Heart right ventricle (tissue), 16 donors: ENCODE data around the gene CYP39A1. TPM values are rescaled to one million over a fixed set of nuclear protein-coding genes. Genes with fewer than 3 reads are reported as not detected.
A peak's percentile ranks its signal among the peaks of the same experiment; 100 is the strongest.

Experiments
- ATAC-seq, 8 donors: fragments of 200-7000 bp; cut with Tn5 transposase; one replicate each; pipeline ENCODE4 v1.9.1; 2020; ENCODE audit warnings: mild to moderate bottlenecking in 8 of 8, moderate library complexity in 8 of 8, moderate number of reproducible peaks in 1 of 8
- DNase-seq, 2 donors: peaks; one replicate each; pipeline ENCODE4 v3.0.0-alpha.2; 2020
- H3K27ac ChIP-seq, 10 donors: fragments of 200-600 bp; sonication (generic) in 2 of 10; one replicate each; pipeline versions ENCODE4 v1.5.0 to v1.8.0; 2020 to 2022; ENCODE audit warnings: mild to moderate bottlenecking in 3 of 10
- H3K27me3 ChIP-seq, 7 donors: fragments of 200-600 bp; one replicate each; pipeline ENCODE4 v1.8.0; 2021 to 2022; ENCODE audit warnings: mild to moderate bottlenecking in 2 of 7
- H3K36me3 ChIP-seq, 9 donors: fragments of 200-600 bp; sonication (generic) in 1 of 9; one replicate each; pipeline versions ENCODE4 v1.5.0 to v1.8.0; 2020 to 2022; ENCODE audit warnings: mild to moderate bottlenecking in 2 of 9
- H3K4me1 ChIP-seq, 9 donors: fragments of 200-600 bp; sonication (generic) in 1 of 9; one replicate each; pipeline versions ENCODE4 v1.5.0 to v1.8.0; 2020 to 2022; ENCODE audit warnings: mild to moderate bottlenecking in 4 of 9
- H3K4me3 ChIP-seq, 10 donors: fragments of 200-600 bp; sonication (generic) in 2 of 10; one replicate each; pipeline versions ENCODE4 v1.5.0 to v1.8.0; 2020 to 2022; ENCODE audit warnings: mild to moderate bottlenecking in 7 of 10, moderate library complexity in 2 of 10
- H3K9me3 ChIP-seq, 11 donors: fragments of 200-600 bp in 10 of 11; sonication (generic) in 2 of 11; one replicate each; pipeline versions ENCODE4 v1.5.0 to v1.8.0; 2013 to 2022; ENCODE audit warnings: mild to moderate bottlenecking in 2 of 11, control low read depth in 1 of 11, moderate library complexity in 1 of 11
- WGBS, 2 donors: extraction: QIAGEN DNeasy Blood & Tissue Kit; methylation state at CpG; one replicate each; pipeline ENCODE4 v1.1.7; 2013; ENCODE audit warnings: inconsistent platforms in 1 of 2; 5-methylcytosine and 5-hydroxymethylcytosine counted together
- intact Hi-C, 10 donors: fragments of 100-400 bp; cut with DNase I; formaldehyde crosslinking; loops; one replicate each; pipeline versions ENCODE4 v1.11.1 to v1.14.2; 2022
- long read RNA-seq, 3 donors: library from polyadenylated mRNA; unstranded; transcript quantifications; one replicate each; pipeline ENCODE4 v2.0.0, GENCODE V29; 2020 to 2021
- polyA plus RNA-seq, 2 donors: library from polyadenylated mRNA; stranded (reverse); fragments of 200-250 nt; gene quantifications; one replicate each; pipeline ENCODE4 v1.2.3, GENCODE V29; 2013
- total RNA-seq, 10 donors: library from RNA; stranded (reverse); fragmentation: NEBNext Ultra II Directional in 3 of 10; extraction: Animal tissue kit (Norgen Biotek cat#: 25700) in 3 of 10; gene quantifications; one replicate each; pipeline versions ENCODE4 v1.2.1 to v1.2.4, GENCODE V29; 2021 to 2023
- TF ChIP-seq, protein P1 (sequence below), 9 donors: fragments of 200-600 bp; sonication (generic) in 2 of 9; IDR thresholded peaks; one replicate each; pipeline versions ENCODE4 v1.5.0 to v1.8.0; 2021 to 2022; ENCODE audit warnings: antibody characterized with exemption in 9 of 9, mild to moderate bottlenecking in 5 of 9, moderate library complexity in 1 of 9
- donor health status: Arrhythmogenic right ventricular cardiomyopathy.
- donor health status: ischemic (EF 13 %, LVEDD 7.1; RV severe dilation, severe dysfunction).
- donor health status: healthy with polysubstance abuse.
- donor health status: DM: no; HTN: yes; CAD: no.
- donor health status: DM: no; HTN: no; CAD: no.
- donor health status: ischemic (EF 25% LVEDD 6.9; RV normal size, moderate dysfunction).
- donor health status: ischemic (EF 25% LVEDD 5.7; RV mildly dilated, moderate dysfunction).
- donor health status: healthy.
- donor health status: DM: yes; HTN: yes; CAD: no.
- donor health status: Ischemic cardiomyopathy.
- donor health status: ischemic (EF 35%, LVEDD 5.7; RV mildly dilated, moderate dysfunction).
- donor health status: nonischemic (EF 11% LVEDD 7.7; RV severe dilation, severe dysfunction).
- donor health status: DM: yes; HTN: yes; CAD: no.
- donor health status: PGD.
- donor health status: ischemic (EF 29% LVEDD 5.4; RV normal size, mild dysfunction).
- donor health status: nonischemic (EF 23%, LVEDD 6.1; RV moderate dilation, normal function).

The CYP39A1 gene, protein sequence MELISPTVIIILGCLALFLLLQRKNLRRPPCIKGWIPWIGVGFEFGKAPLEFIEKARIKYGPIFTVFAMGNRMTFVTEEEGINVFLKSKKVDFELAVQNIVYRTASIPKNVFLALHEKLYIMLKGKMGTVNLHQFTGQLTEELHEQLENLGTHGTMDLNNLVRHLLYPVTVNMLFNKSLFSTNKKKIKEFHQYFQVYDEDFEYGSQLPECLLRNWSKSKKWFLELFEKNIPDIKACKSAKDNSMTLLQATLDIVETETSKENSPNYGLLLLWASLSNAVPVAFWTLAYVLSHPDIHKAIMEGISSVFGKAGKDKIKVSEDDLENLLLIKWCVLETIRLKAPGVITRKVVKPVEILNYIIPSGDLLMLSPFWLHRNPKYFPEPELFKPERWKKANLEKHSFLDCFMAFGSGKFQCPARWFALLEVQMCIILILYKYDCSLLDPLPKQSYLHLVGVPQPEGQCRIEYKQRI
- total RNA-seq (1 to 10 TPM; 4.1 to 7.5 (median 4.7) TPM), polyA plus RNA-seq (1 to 10 TPM; 2.9 to 4.0 TPM)
- long read RNA-seq, donor 1, partial matches to known transcripts = 1 of 4 reads
- long read RNA-seq, donor 1, other reads (novel, unspliced or antisense) = 0 of 4 reads
- long read RNA-seq, donor 2, partial matches to known transcripts = 0 of 2 reads
- long read RNA-seq, donor 2, other reads (novel, unspliced or antisense) = 2 of 2 reads
- long read RNA-seq, donor 3, transcript CYP39A1-201 (12 exons, 2,176 nt) = major isoform, 5 of 7 reads
- long read RNA-seq, donor 3, partial matches to known transcripts = 0 of 7 reads
- long read RNA-seq, donor 3, other reads (novel, unspliced or antisense) = 2 of 7 reads

DNA sequence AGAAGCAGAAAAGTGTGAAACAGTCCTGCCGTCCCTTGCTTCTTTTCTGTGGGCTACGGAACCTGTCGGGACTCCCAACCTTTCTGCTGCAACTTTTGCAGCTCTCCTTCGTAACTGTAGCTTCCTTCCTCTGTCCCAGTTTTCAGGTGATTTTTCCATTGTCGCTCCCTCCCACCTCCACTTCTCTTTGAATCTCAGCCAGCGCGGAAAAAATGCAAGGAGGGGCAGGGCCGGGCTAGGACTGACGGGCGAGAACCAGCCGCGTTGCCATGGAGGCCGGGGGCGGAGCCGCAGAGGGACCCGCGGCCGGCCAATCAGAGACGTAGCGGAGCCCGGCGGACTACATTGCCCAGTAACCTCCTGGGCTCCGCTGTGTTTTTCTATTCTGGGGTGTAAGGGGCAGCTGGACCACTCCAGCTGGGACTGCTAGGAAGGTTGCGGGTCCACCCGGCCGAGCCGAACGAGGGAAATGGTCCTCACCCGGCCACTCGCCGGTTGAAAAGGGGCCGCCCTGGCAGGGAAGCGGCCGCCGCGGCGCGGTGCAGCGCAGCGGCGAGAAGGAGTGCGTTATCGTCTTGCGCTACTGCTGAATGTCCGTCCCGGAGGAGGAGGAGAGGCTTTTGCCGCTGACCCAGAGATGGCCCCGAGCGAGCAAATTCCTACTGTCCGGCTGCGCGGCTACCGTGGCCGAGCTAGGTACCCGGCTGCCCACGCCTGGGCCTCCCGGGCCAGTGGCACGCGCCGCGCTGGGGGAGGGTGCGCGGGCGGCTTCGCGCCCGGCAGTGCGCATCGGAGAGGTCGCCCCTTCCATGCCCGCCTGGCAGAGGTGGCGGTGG, at the start of gene CYP39A1, which contains the start of gene SLC25A27:
CYP39A1 (minus strand) TSS at position 216 of the 836 bp plus-strand sequence. CDS start 236 bp downstream, outside the sequence.
SLC25A27 (plus strand) TSS at position 373 of the 836 bp plus-strand sequence; CDS start at position 591, 218 bp downstream.
- peak; percentile 99 to 100 (median 100) for ATAC-seq
- Histone ChIP-seq H3K4me3 (peak within 1 kb of the TSS; percentile 65 to 99 (median 88)), H3K27me3 (peaks cover 0 to 36% (median 0%) of the 10 kb centered on the region in 7 donors), H3K4me1 (peaks cover 0 to 24% (median 12%) of the 10 kb centered on the region in 9 donors), H3K27ac (peak within 1 kb of the TSS; percentile 78 to 94 (median 88)), H3K36me3 (peaks cover 0 to 19% (median 0%) of the 10 kb centered on the region in 9 donors), H3K9me3 (no peaks in the 10 kb centered on the region)
- TF ChIP-seq, protein P1, sequence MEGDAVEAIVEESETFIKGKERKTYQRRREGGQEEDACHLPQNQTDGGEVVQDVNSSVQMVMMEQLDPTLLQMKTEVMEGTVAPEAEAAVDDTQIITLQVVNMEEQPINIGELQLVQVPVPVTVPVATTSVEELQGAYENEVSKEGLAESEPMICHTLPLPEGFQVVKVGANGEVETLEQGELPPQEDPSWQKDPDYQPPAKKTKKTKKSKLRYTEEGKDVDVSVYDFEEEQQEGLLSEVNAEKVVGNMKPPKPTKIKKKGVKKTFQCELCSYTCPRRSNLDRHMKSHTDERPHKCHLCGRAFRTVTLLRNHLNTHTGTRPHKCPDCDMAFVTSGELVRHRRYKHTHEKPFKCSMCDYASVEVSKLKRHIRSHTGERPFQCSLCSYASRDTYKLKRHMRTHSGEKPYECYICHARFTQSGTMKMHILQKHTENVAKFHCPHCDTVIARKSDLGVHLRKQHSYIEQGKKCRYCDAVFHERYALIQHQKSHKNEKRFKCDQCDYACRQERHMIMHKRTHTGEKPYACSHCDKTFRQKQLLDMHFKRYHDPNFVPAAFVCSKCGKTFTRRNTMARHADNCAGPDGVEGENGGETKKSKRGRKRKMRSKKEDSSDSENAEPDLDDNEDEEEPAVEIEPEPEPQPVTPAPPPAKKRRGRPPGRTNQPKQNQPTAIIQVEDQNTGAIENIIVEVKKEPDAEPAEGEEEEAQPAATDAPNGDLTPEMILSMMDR (IDR thresholded peaks at IDR 0.05) = no peak
- DNase-seq = peak; percentile 92 to 94
- 0 to 1% methylated on average over 69 to 72 of the region's 72 CpGs for WGBS, 2 donors
- intact Hi-C loops = no loop called here

- TF ChIP-seq, protein P1 (IDR thresholded peaks at IDR 0.05) = no peak
- Histone ChIP-seq H3K36me3 (no peaks in the 10 kb centered on the region), H3K4me3 (no peak overlapping the region), H3K4me1 (no peaks in the 10 kb centered on the region), H3K27ac (no peak overlapping the region), H3K27me3 (no peaks in the 10 kb centered on the region), H3K9me3 (no peaks in the 10 kb centered on the region)
- DNase-seq (no peak), ATAC-seq (no peak)
- 77 to 91% methylated on average over 1 of the region's 1 CpG for WGBS, 2 donors
- intact Hi-C loops = loop anchor here in 4 of 10 donors (5.0 to 10.0 kb wide), 2 partner anchors 82 to 85 kb away; no protein-coding TSS in a partner anchor
Observed at GRCh38 chr6:46699970-46700369, 47.4 kb upstream of the CYP39A1 start.

DNA sequence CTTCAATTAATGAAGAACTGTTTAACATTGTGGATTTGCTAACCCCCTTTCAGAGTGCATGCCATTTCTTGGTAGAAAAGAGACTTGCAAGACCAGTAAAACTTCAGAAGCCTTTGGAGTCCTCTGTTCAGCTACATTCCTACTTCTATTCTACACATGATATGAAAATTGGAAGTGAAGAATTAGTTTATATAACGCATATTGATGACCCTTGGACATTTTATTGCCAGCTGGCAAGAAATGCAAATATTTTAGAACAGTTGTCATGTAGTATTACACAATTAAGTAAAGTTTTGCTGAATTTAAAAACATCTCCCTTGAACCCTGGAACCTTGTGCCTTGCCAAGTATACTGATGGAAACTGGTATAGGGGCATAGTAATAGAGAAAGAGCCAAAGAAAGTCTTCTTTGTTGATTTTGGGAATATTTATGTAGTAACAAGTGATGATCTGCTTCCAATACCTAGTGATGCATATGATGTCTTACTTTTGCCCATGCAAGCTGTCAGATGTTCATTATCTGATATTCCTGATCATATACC, 38.4 kb upstream of the CYP39A1 start:
- intact Hi-C loops = no loop called here
- Histone ChIP-seq H3K4me1 (no peaks in the 10 kb centered on the region), H3K27me3 (no peaks in the 10 kb centered on the region), H3K36me3 (no peaks in the 10 kb centered on the region), H3K27ac (no peak overlapping the region), H3K4me3 (no peak overlapping the region), H3K9me3 (peaks cover 0 to 9% (median 0%) of the 10 kb centered on the region in 11 donors)
- WGBS, 2 donors = 66 to 69% methylated on average over 1 of the region's 1 CpG
- ATAC-seq (no peak), DNase-seq (no peak)
- TF ChIP-seq, protein P1 (IDR thresholded peaks at IDR 0.05) = no peak
